IPS-15b (cell line): Measurements from ENCODE around the gene HMMR.
"Not testable (repeated sequence)": the region's sequence is repeated elsewhere in the genome, so short reads cannot be mapped to it uniquely, and the experiment has no call there.

ENCODE experiments used
- H3K27me3 ChIP-seq: one replicate; pipeline ENCODE4 v1.6.1; 2013; ENCODE audit warnings: low read length; ENCODE audit not compliant: control insufficient read depth, insufficient read depth
- H3K36me3 ChIP-seq: one replicate; pipeline ENCODE4 v1.6.1; 2013; ENCODE audit warnings: low read length; ENCODE audit not compliant: control insufficient read depth, insufficient read depth
- H3K4me1 ChIP-seq: one replicate; pipeline ENCODE4 v1.6.1; 2013; ENCODE audit warnings: mild to moderate bottlenecking, low read length; ENCODE audit not compliant: control insufficient read depth, insufficient read depth
- H3K4me3 ChIP-seq: one replicate; pipeline ENCODE4 v1.5.1; 2013; ENCODE audit warnings: low read depth, low read length
- H3K9ac ChIP-seq: one replicate; pipeline ENCODE4 v1.6.1; 2013; ENCODE audit warnings: low read depth, mild to moderate bottlenecking, low read length
- H3K9me3 ChIP-seq: one replicate; pipeline ENCODE4 v1.6.1; 2013; ENCODE audit warnings: mild to moderate bottlenecking, low read length; ENCODE audit not compliant: control insufficient read depth, insufficient read depth

HMMR gene

DNA sequence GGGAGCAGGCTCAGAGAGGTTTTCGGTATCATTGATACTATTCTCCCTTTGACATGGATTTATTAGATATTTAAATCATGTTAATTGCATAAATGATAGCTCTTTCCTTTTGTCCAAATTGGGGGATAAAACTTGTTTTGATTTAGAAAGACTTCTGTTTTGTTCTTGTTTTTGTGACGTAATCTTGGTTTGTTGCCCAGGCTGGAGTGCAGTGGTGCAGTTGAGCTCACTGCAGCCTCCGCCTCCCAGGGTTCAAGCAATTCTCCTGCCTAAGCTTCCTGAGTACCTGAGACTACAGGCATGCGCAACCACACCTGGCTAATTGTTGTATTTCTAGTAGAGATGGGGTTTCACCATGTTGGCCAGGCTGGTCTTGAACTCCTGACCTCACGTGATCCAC lies 52.1 kb downstream of the HMMR start:
- no peak overlapping the region for H3K4me3 ChIP-seq
- H3K27me3 ChIP-seq, result no peaks in the 10 kb centered on the region
- peaks cover 6% of the 10 kb centered on the region for H3K4me1 ChIP-seq
- H3K36me3 ChIP-seq, result peaks cover 21% of the 10 kb centered on the region
- H3K9me3 ChIP-seq, result no peaks in the 10 kb centered on the region
- no peak overlapping the region for H3K9ac ChIP-seq

DNA sequence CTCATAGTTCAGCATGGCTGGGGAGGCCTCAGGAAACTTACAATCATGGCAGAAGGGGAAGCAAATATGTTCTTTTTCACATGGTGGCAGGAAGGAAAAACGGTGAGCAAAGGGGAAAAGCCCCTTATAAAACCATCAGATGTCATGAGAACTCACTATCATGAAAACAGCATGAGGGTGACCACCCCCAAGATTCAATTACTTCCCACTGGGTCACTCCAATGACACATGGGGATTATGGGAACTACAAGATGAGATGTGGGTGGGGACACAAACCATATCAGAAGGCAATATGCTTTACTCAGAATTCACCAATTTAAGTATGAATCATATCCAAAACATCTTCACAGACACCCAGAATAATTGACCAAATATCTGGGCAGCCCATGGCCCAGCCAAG lies 64.7 kb downstream of the HMMR start:
- no peaks in the 10 kb centered on the region for H3K4me1 ChIP-seq
- no peaks in the 10 kb centered on the region for H3K9me3 ChIP-seq
- no peaks in the 10 kb centered on the region for H3K27me3 ChIP-seq
- peaks cover 3% of the 10 kb centered on the region for H3K36me3 ChIP-seq
- H3K9ac ChIP-seq, result no peak overlapping the region
- H3K4me3 ChIP-seq, result no peak overlapping the region

DNA sequence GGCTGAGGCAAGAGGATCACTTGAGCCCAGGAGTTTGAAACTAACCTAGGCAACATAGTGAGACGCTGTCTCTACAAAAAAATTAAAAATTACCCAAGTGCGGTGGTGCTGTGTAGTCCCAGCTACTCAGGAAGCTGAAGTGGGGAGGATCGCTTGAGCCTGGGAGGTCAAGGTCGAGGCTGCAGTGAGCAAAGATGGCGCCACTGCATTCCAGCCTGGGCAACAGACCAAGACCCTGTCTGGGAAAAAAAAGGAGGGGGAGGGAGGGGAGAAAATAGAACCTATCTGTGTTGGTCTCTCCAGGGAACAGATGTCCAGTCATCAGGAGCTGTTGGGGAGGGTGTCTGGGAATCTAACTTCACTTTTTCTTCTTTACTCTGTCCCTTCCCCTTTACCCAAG lies 69.3 kb downstream of the HMMR start:
- peaks cover 32% of the 10 kb centered on the region for H3K4me1 ChIP-seq
- H3K4me3 ChIP-seq, result no peak overlapping the region
- H3K36me3 ChIP-seq, result no peaks in the 10 kb centered on the region
- no peaks in the 10 kb centered on the region for H3K27me3 ChIP-seq
- no peaks in the 10 kb centered on the region for H3K9me3 ChIP-seq
- no peak overlapping the region for H3K9ac ChIP-seq

DNA sequence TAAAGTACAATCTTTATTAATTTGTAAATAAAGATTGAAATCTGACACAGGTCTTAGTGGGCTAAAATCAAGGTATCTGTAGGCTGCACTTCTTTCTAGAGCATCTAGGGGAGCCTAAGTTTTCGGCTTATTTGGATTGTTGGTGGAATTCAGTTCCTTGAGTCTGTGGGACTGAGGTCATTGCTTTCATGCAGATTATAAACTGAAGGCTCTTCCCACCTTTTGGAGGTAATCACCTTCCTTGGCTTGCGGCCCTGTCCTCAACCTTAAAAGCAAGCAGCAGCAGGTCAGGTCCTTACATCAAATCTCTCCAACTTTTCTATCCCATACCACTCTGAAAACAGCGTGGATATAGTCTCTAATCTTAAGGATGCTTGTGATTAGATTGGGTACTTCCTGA lies 70.8 kb downstream of the HMMR start:
- no peaks in the 10 kb centered on the region for H3K36me3 ChIP-seq
- H3K9me3 ChIP-seq, result no peaks in the 10 kb centered on the region
- no peak overlapping the region for H3K4me3 ChIP-seq
- H3K27me3 ChIP-seq, result no peaks in the 10 kb centered on the region
- peaks cover 43% of the 10 kb centered on the region for H3K4me1 ChIP-seq
- H3K9ac ChIP-seq, result no peak overlapping the region

DNA sequence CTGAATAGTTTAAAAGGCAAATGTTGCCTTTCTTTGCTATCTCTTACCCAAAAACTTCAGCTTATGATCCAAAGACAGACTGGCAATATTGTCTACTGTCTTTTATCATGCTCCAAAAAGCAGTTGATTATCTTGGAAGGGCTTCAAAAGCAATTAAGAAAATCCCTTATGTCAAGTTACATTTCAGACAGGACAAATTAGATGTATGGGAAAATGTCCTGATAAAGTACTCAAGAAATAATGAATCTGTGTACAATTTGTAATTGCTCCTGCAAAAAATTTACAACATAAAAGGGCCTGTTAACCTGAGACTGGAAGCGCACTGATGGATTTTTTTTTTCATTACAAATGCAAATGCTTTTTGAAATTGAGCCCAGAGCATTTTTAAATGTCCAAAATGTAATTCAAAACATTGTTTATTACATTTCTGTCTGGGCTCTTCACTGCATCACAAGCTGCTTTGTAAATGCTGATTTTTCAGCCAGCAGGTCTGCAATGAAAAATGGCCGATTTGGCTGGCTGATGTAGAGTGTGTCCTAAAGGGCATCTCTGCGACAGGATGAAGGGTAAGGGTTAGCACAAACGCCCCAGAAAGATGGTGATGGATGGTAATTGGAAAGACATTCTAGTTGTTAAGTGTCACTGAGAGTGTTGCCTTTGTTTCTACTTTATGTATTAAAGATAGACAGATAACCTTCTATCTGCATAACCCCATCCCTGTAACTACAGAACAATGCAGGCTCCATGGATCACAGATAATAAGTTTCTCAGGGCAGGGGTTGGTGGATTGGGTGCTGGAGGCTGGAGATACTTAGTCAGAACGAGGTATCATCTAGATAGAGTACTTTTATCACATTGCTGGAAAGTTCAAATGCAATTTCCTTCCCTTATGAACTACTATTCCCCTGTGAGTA lies 72.0 kb downstream of the HMMR start:
- H3K9ac ChIP-seq, result no peak overlapping the region
- peaks cover 43% of the 10 kb centered on the region for H3K4me1 ChIP-seq
- no peaks in the 10 kb centered on the region for H3K9me3 ChIP-seq
- H3K27me3 ChIP-seq, result no peaks in the 10 kb centered on the region
- H3K36me3 ChIP-seq, result no peaks in the 10 kb centered on the region
- H3K4me3 ChIP-seq, result no peak overlapping the region

DNA sequence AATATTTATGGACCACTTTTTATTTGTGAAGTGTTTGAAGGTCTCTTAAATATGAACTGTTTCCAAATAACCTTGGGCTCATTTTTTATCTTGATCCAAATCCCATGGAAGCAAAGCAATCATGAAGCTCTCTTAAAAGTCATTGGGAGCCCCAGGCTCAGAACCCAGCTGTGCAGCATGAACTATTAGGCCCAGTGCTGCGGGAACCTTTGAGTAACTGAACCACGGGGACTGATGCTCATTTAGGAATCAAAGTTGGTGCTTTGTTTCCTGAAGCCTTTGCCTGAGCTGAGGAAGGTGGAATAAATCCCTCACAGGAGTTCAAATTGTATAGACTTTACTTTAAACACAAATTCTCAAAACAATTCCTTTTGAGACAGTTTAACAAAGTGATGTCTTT lies 72.8 kb downstream of the HMMR start:
- Histone ChIP-seq H3K27me3 (no peaks in the 10 kb centered on the region), H3K4me3 (no peak overlapping the region), H3K9ac (no peak overlapping the region), H3K36me3 (no peaks in the 10 kb centered on the region), H3K4me1 (peaks cover 43% of the 10 kb centered on the region), H3K9me3 (no peaks in the 10 kb centered on the region)

DNA sequence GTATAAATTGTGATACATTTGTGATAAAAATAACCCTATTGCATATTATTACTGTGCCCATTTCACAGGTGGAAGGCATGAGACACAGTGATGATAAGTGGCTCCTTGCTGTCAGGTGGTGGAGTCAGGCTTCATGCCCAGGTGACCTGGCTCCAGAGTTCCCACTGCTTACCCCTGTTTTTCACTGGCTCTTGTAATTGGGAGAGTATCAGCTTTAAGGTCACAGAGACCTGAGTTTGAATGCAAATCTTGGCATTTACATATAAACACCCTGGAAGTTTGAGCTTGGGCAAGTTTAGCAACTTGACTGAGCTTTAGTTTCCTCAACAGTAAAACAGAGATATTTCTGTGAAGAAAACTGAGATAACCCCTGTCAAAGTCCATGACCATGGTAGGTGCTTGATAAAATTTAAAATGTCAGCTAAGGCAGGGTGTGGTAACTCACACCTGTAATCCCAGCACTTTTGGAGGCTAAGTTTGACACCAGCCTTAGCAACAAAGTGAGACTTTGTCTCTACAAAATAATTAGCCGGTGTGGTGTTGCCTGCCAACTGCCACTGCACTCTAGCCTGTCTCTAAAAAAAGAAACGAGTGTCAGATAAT lies 74.2 kb downstream of the HMMR start:
- H3K9me3 ChIP-seq, result no peaks in the 10 kb centered on the region
- H3K4me3 ChIP-seq, result peak overlapping the region; percentile 6
- no peak overlapping the region for H3K9ac ChIP-seq
- H3K36me3 ChIP-seq, result no peaks in the 10 kb centered on the region
- H3K27me3 ChIP-seq, result no peaks in the 10 kb centered on the region
- H3K4me1 ChIP-seq, result peaks cover 43% of the 10 kb centered on the region

DNA sequence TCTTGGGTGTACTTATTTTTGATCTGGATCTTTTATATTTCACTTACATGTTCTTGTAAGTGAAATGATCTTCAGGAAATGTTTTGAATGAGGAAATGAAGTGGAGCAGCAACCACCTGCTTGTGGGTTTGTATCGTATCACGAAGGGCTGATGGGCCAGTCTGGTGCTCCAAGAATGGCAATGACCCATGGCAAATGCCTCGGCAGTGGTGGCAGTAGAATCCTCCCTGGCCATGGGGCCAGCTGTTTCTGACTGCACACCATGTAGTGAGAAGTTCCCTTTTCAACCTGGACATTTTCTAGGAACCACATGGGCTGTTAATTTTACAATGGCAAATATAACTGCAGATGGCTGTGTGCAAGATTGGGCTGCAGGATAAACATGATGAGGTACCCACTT lies 74.9 kb downstream of the HMMR start:
- Histone ChIP-seq H3K9ac (no peak overlapping the region), H3K4me1 (peaks cover 43% of the 10 kb centered on the region), H3K36me3 (no peaks in the 10 kb centered on the region), H3K4me3 (no peak overlapping the region), H3K27me3 (no peaks in the 10 kb centered on the region), H3K9me3 (no peaks in the 10 kb centered on the region)

DNA sequence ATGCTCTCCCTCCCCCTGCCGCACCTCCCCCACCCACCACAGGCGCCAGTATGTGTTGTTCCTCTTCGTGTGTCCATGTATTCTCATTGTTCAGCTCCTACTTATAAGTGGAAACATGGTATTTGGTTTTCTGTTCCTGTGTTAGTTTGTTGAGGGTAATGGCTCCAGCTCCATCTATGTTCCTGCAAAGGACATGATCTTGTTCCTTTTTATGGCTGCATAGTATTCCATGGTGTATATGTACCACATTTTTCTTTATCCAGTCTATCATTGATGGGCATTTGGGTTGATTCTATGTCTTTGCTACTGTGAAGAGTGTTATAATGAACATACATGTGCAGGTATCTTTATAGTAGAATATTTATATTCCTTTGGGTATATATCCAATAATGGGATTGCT lies 76.0 kb downstream of the HMMR start:
- peaks cover 35% of the 10 kb centered on the region for H3K4me1 ChIP-seq
- H3K9me3 ChIP-seq, H3K36me3 ChIP-seq, H3K27me3 ChIP-seq, H3K4me3 ChIP-seq, H3K9ac ChIP-seq: not testable (repeated sequence)

DNA sequence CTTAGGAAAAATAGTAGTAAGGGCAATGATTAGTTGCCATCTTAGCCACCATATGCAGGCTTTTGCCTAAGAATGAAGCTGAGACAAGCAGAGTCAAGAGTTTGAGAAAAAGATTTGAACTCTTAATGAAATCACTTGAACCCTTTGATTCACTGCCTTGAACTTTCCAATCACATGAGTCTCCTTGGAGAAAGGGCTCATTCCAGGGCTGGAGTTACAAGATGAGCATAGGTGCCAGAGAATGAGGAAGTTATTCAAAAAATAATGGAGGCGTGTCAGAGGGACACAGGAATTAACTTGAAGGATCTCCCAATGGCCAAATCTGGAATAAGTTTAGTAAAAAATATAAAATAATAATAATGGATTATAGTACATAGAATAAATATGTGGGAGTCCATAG lies 80.3 kb downstream of the HMMR start:
- H3K4me1 ChIP-seq, result peaks cover under 1% of the 10 kb centered on the region
- no peak overlapping the region for H3K4me3 ChIP-seq
- H3K36me3 ChIP-seq, result no peaks in the 10 kb centered on the region
- H3K9me3 ChIP-seq, result no peaks in the 10 kb centered on the region
- H3K9ac ChIP-seq, result no peak overlapping the region
- no peaks in the 10 kb centered on the region for H3K27me3 ChIP-seq
